Measurements from ENCODE around the gene CSTF2T.

CSTF2T gene

GRCh38 chr10:51663086-51663485 is 36.3 kb downstream of the CSTF2T start:
- intact Hi-C loops (cut with DNase I): no loop called here
- DNase-seq: no peak

GRCh38 chr10:51659344-51659743 is 40.1 kb downstream of the CSTF2T start:
- intact Hi-C loops (cut with DNase I): no loop called here
- DNase-seq: no peak

GRCh38 chr10:51658000-51658399 is 41.4 kb downstream of the CSTF2T start:
- intact Hi-C loops (cut with DNase I): no loop called here
- no peak for DNase-seq

GRCh38 chr10:51656503-51656902 is 42.9 kb downstream of the CSTF2T start:
- intact Hi-C loops (cut with DNase I): no loop called here
- DNase-seq: no peak

- DNase-seq: peak in 1 of 42 donors; percentile 10
- intact Hi-C loops (cut with DNase I): no loop called here
Observed at GRCh38 chr10:51654918-51655317, 44.5 kb downstream of the CSTF2T start.

GRCh38 chr10:51653025-51653424 is 46.4 kb downstream of the CSTF2T start:
- intact Hi-C loops (cut with DNase I): no loop called here

GRCh38 chr10:51651063-51651462 is 48.3 kb downstream of the CSTF2T start:
- no peak for DNase-seq
- intact Hi-C loops (cut with DNase I): no loop called here

More at GRCh38 chr10:51653025-51653424, 46.4 kb downstream of the CSTF2T start:
- no peak for DNase-seq

GRCh38 chr10:51649064-51649463 is 50.3 kb downstream of the CSTF2T start:
- no peak for DNase-seq
- intact Hi-C loops (cut with DNase I): no loop called here

Data from head of caudate nucleus (tissue), 42 donors.